H9 (cell line): ENCODE measurements around the gene TMEM266. TPM values are rescaled to one million over a fixed set of nuclear protein-coding genes. Genes with fewer than 3 reads are reported as not detected.

Source experiments
- DNase-seq: peaks from one replicate; pipeline ENCODE4 v3.0.0-alpha.2; 2017
- H2AFZ ChIP-seq: one replicate; pipeline ENCODE4 v1.6.1; 2013; ENCODE audit warnings: mild to moderate bottlenecking, low read length, control low read depth, moderate library complexity
- H2AK5ac ChIP-seq: 2 replicates; pipeline ENCODE4 v1.6.1; 2013; ENCODE audit warnings: low read length, control low read depth, mixed read lengths; ENCODE audit not compliant: insufficient read length
- H2BK120ac ChIP-seq: one replicate; pipeline ENCODE4 v1.6.1; 2013; ENCODE audit warnings: low read depth, mild to moderate bottlenecking, low read length, control low read depth, inconsistent platforms; ENCODE audit not compliant: poor library complexity, severe bottlenecking
- H2BK12ac ChIP-seq: 2 replicates; pipeline ENCODE4 v1.6.1; 2013; ENCODE audit warnings: low read length, control low read depth, mixed read lengths, low read depth; ENCODE audit not compliant: insufficient read length
- H2BK15ac ChIP-seq: 2 replicates; pipeline ENCODE4 v1.6.1; 2013; ENCODE audit warnings: low read depth, low read length, control low read depth
- H2BK20ac ChIP-seq: one replicate; pipeline ENCODE4 v1.6.1; 2013; ENCODE audit warnings: low read depth, mild to moderate bottlenecking, low read length, control low read depth, inconsistent platforms; ENCODE audit not compliant: poor library complexity, severe bottlenecking
- H2BK5ac ChIP-seq: 2 replicates; pipeline ENCODE4 v1.6.1; 2013; ENCODE audit warnings: low read length, control low read depth, mixed read lengths; ENCODE audit not compliant: insufficient read length
- H3K14ac ChIP-seq: 2 replicates; pipeline ENCODE4 v1.6.1; 2013; ENCODE audit warnings: low read length, control low read depth; ENCODE audit not compliant: insufficient read depth
- H3K18ac ChIP-seq: 2 replicates; pipeline ENCODE4 v1.6.1; 2013; ENCODE audit warnings: low read depth, mild to moderate bottlenecking, mixed read lengths, low read length, control low read depth; ENCODE audit not compliant: insufficient read length
- H3K23ac ChIP-seq: 2 replicates; pipeline ENCODE4 v1.6.1; 2013; ENCODE audit warnings: low read length, control low read depth, mixed read lengths, low read depth; ENCODE audit not compliant: insufficient read length
- H3K23me2 ChIP-seq: 2 replicates; pipeline ENCODE4 v1.6.1; 2013; ENCODE audit warnings: low read depth, mild to moderate bottlenecking, mixed read lengths, low read length, control low read depth; ENCODE audit not compliant: insufficient read length, poor library complexity, severe bottlenecking
- H3K27ac ChIP-seq: 2 replicates; pipeline ENCODE4 v1.5.1; 2013; ENCODE audit warnings: low read length, control low read depth, mixed read lengths, low read depth; ENCODE audit not compliant: insufficient read length
- H3K27me3 ChIP-seq: 2 replicates; pipeline ENCODE4 v1.6.1; 2013; ENCODE audit warnings: low read length, control low read depth, inconsistent platforms; ENCODE audit not compliant: insufficient read depth
- H3K4ac ChIP-seq: 2 replicates; pipeline ENCODE4 v1.6.1; 2013; ENCODE audit warnings: low read depth, mild to moderate bottlenecking, control low read depth, inconsistent platforms, low read length, moderate library complexity
- H3K4me1 ChIP-seq: 2 replicates; pipeline ENCODE4 v1.6.1; 2013; ENCODE audit warnings: low read length, control low read depth, inconsistent platforms; ENCODE audit not compliant: insufficient read depth
- H3K4me2 ChIP-seq: 2 replicates; pipeline ENCODE4 v1.6.1; 2013; ENCODE audit warnings: low read length, control low read depth, mixed read lengths; ENCODE audit not compliant: insufficient read length, insufficient read depth
- H3K56ac ChIP-seq: 2 replicates; pipeline ENCODE4 v1.6.1; 2013; ENCODE audit warnings: low read depth, mild to moderate bottlenecking, mixed read lengths, low read length, control low read depth; ENCODE audit not compliant: insufficient read length
- H3K79me1 ChIP-seq: 2 replicates; pipeline ENCODE4 v1.6.1; 2013; ENCODE audit warnings: low read depth, mild to moderate bottlenecking, moderate library complexity, low read length, control low read depth, inconsistent platforms; ENCODE audit not compliant: insufficient read depth, poor library complexity, severe bottlenecking
- H3K79me2 ChIP-seq: 2 replicates; pipeline ENCODE4 v1.6.1; 2013; ENCODE audit warnings: low read length, control low read depth, inconsistent platforms; ENCODE audit not compliant: insufficient read depth
- H3K9ac ChIP-seq: 2 replicates; pipeline ENCODE4 v1.6.1; 2013; ENCODE audit warnings: low read length, control low read depth, mixed read lengths; ENCODE audit not compliant: insufficient read length; ENCODE audit errors: extremely low read depth
- H3K9me3 ChIP-seq: one replicate; pipeline ENCODE4 v1.6.1; 2013; ENCODE audit warnings: low read depth, low read length, inconsistent platforms; ENCODE audit not compliant: control insufficient read depth
- H3T11ph ChIP-seq: one replicate; pipeline ENCODE4 v1.6.1; 2013; ENCODE audit warnings: mild to moderate bottlenecking, low read length, control low read depth, inconsistent platforms
- H4K20me1 ChIP-seq: one replicate; pipeline ENCODE4 v1.6.1; 2013; ENCODE audit not compliant: control insufficient read depth, insufficient read length, insufficient read depth
- H4K5ac ChIP-seq: 2 replicates; pipeline ENCODE4 v1.6.1; 2013; ENCODE audit warnings: low read depth, mild to moderate bottlenecking, mixed read lengths, low read length, control low read depth; ENCODE audit not compliant: insufficient read length
- H4K8ac ChIP-seq: replicated peaks from 2 replicates; pipeline ENCODE4 v1.6.1; 2013; ENCODE audit warnings: low read length, control low read depth, mixed read lengths, low read depth; ENCODE audit not compliant: insufficient read length
- H4K91ac ChIP-seq: 2 replicates; pipeline ENCODE4 v1.6.1; 2013; ENCODE audit warnings: low read depth, mild to moderate bottlenecking, moderate library complexity, mixed read lengths, low read length, control low read depth; ENCODE audit not compliant: insufficient read length
- H3K27ac Mint-ChIP-seq, 3 experiments: 2 replicates in 2 of 3; 3 replicates in 1 of 3; pipeline ENCODE4 v1.8.0; 2020 to 2021; ENCODE audit warnings: mixed read lengths in 3 of 3, mild to moderate bottlenecking in 1 of 3, moderate library complexity in 1 of 3
- H3K27me3 Mint-ChIP-seq: 2 replicates; pipeline ENCODE4 v1.8.0; 2021; ENCODE audit warnings: low read depth, mild to moderate bottlenecking, moderate library complexity, mixed read lengths
- H3K36me3 Mint-ChIP-seq, 3 experiments: 2 replicates in 2 of 3; 3 replicates in 1 of 3; pipeline ENCODE4 v1.8.0; 2020 to 2021; ENCODE audit warnings: low read depth in 3 of 3, mixed read lengths in 3 of 3; ENCODE audit not compliant: insufficient read depth in 1 of 3
- H3K4me1 Mint-ChIP-seq, 2 experiments: 2 replicates each; pipeline ENCODE4 v1.8.0; 2020; ENCODE audit warnings: mixed read lengths in 2 of 2
- H3K4me3 Mint-ChIP-seq, 2 experiments: 2 replicates in 1 of 2; 3 replicates in 1 of 2; pipeline ENCODE4 v1.8.0; 2020 to 2021; ENCODE audit warnings: mild to moderate bottlenecking in 2 of 2, mixed read lengths in 2 of 2, moderate library complexity in 1 of 2
- H3K9me3 Mint-ChIP-seq, 2 experiments: 2 replicates in 1 of 2; 3 replicates in 1 of 2; pipeline ENCODE4 v1.8.0; 2020; ENCODE audit warnings: mild to moderate bottlenecking in 2 of 2, mixed read lengths in 2 of 2, moderate library complexity in 1 of 2
- CTCF ChIP-seq: fragments of 200-600 bp; sonication (generic); conservative IDR thresholded peaks from 3 replicates; pipeline ENCODE4 v1.8.0; 2021; ENCODE audit warnings: antibody characterized with exemption, mild to moderate bottlenecking
- WGBS: extraction: QIAGEN DNeasy Blood & Tissue Kit; methylation state at CpG from one replicate; pipeline ENCODE4 v1.1.7; 2013; ENCODE audit warnings: missing lambda C conversion rate, low lambda C conversion rate, mixed read lengths; ENCODE audit not compliant: insufficient read length; ENCODE audit errors: extremely low coverage; 5-methylcytosine and 5-hydroxymethylcytosine counted together
- total RNA-seq: library from RNA; stranded (reverse); gene quantifications from 2 replicates; pipeline ENCODE4 v1.2.1, GENCODE V29; 2021

TMEM266 gene
- total RNA-seq, 1 experiment from 2014 or later = 0.81 TPM

- Histone ChIP-seq H2BK120ac (no peak overlapping the region), H2BK20ac (no peak overlapping the region), H4K20me1 (peaks cover 3% of the 10 kb centered on the region), H3T11ph (no peak overlapping the region), H3K4me1 (no peaks in the 10 kb centered on the region; the same call in 1 of the 2 replicates), H3K9me3 (no peaks in the 10 kb centered on the region), H3K79me2 (no peaks in the 10 kb centered on the region), H2BK15ac (no peak overlapping the region), H3K79me1 (no peaks in the 10 kb centered on the region), H3K23me2 (no peaks in the 10 kb centered on the region), H3K9ac (no peak overlapping the region), H3K4me2 (no peak overlapping the region), H2AK5ac (no peak overlapping the region), H3K4ac (no peak overlapping the region), H3K23ac (no peak overlapping the region), H3K18ac (no peak overlapping the region), H4K91ac (no peak overlapping the region), H4K5ac (no peak overlapping the region), H3K14ac (no peak overlapping the region), H3K56ac (no peak overlapping the region), H2AFZ (no peak overlapping the region), H4K8ac (no peak overlapping the region), H2BK5ac (no peak overlapping the region), H2BK12ac (no peak overlapping the region), H3K27ac (no peak overlapping the region), H3K27me3 (no peaks in the 10 kb centered on the region)
- Mint-ChIP-seq H3K36me3 (no peaks in the 10 kb centered on the region; a peak in 1 of 7 replicates), H3K4me3 (no peak overlapping the region), H3K27me3 (no peaks in the 10 kb centered on the region), H3K4me1 (peaks cover 8 to 21% of the 10 kb centered on the region in 2 experiments), H3K9me3 (no peaks in the 10 kb centered on the region), H3K27ac (no peak overlapping the region; a peak in 1 of 7 replicates)
- no peak for DNase-seq
- no CpG with 5 or more reads among the region's 15 CpGs for WGBS
- TF ChIP-seq CTCF = no peak
These were observed 106.2 kb downstream of the TMEM266 start for GRCh38 chr15:76165951-76166350.
